Activated T-helper 1 cell treated with anti-CD3 and anti-CD28 coated beads, Interleukin-2, amount 50 U/mL, for 16 hours (primary cell): Measurements from ENCODE around the gene GPC6.
"Not testable (repeated sequence)": the region's sequence is repeated elsewhere in the genome, so short reads cannot be mapped to it uniquely, and the experiment has no call there.

Experiments used
- DNase-seq, 2 donors: peaks; one replicate each; pipeline ENCODE4 v3.0.0-alpha.2; 2020; ENCODE audit warnings: low read depth in 1 of 2, low spot score in 1 of 2

The GPC6 gene

GRCh38 chr13:94267581-94268366, 1041.2 kb downstream of the GPC6 start:
- no peak for DNase-seq

GRCh38 chr13:94268661-94269060, 1042.1 kb downstream of the GPC6 start:
- no peak for DNase-seq

GRCh38 chr13:94269557-94269956, 1043.0 kb downstream of the GPC6 start:
- no peak for DNase-seq

GRCh38 chr13:94270556-94270955, 1043.9 kb downstream of the GPC6 start:
- no peak for DNase-seq

GRCh38 chr13:94272038-94272437, 1045.4 kb downstream of the GPC6 start:
- no peak for DNase-seq

GRCh38 chr13:94280349-94280748, 1053.7 kb downstream of the GPC6 start:
- DNase-seq = no peak

- DNase-seq = no peak
Measured at GRCh38 chr13:94280845-94281244, 1054.2 kb downstream of the GPC6 start.

GRCh38 chr13:94286581-94286980, 1060.0 kb downstream of the GPC6 start:
- DNase-seq = no peak

GRCh38 chr13:94291631-94292322, 1065.2 kb downstream of the GPC6 start:
- DNase-seq = no peak

- no peak for DNase-seq
Measured at GRCh38 chr13:94292323-94292640, 1065.7 kb downstream of the GPC6 start.

- no peak for DNase-seq
Measured at GRCh38 chr13:94296471-94296870, 1069.9 kb downstream of the GPC6 start.

GRCh38 chr13:94298346-94298745, 1071.7 kb downstream of the GPC6 start:
- no peak for DNase-seq

GRCh38 chr13:94300401-94300800, 1073.8 kb downstream of the GPC6 start:
- no peak for DNase-seq

- no peak for DNase-seq
Measured at GRCh38 chr13:94301487-94301886, 1074.9 kb downstream of the GPC6 start.

- not testable (repeated sequence) for DNase-seq
Measured at GRCh38 chr13:94302847-94303565, 1076.4 kb downstream of the GPC6 start.

- no peak for DNase-seq
Measured at GRCh38 chr13:94303644-94304174, 1077.1 kb downstream of the GPC6 start.

- DNase-seq = no peak
Measured at GRCh38 chr13:94305033-94305432, 1078.4 kb downstream of the GPC6 start.

GRCh38 chr13:94305463-94305862, 1078.9 kb downstream of the GPC6 start:
- DNase-seq = no peak

GRCh38 chr13:94305934-94306333, 1079.3 kb downstream of the GPC6 start:
- no peak for DNase-seq

- DNase-seq = no peak
Measured at GRCh38 chr13:94308832-94309231, 1082.2 kb downstream of the GPC6 start.

- no peak for DNase-seq
Measured at GRCh38 chr13:94309576-94309975, 1083.0 kb downstream of the GPC6 start.
